HepG2 (cell line): Measurements from ENCODE around the gene GNL2. TPM values are rescaled to one million over a fixed set of nuclear protein-coding genes. Genes with fewer than 3 reads are reported as not detected.
A peak's percentile ranks its signal among the peaks of the same experiment; 100 is the strongest.

ENCODE experiments used
- ATF7 ChIP-seq, 2 experiments: fragments of 450-650 bp in 1 of 2; sonication (generic) in 1 of 2; formaldehyde crosslinking in 1 of 2; IDR thresholded peaks; 2 replicates each; pipeline versions ENCODE4 v1.4.0 to v1.6.1; 2016 to 2020; ENCODE audit warnings: antibody characterized with exemption in 1 of 2, mild to moderate bottlenecking in 1 of 2, missing genetic modification reagents in 1 of 2
- BORCS8-MEF2B ChIP-seq: sonication (generic); formaldehyde crosslinking; IDR thresholded peaks from 2 replicates; pipeline ENCODE4 v1.8.0; 2022; ENCODE audit warnings: mild to moderate bottlenecking, missing genetic modification reagents
- CBX2 ChIP-seq, 2 experiments: fragments of 200-600 bp in 1 of 2; sonication (generic); formaldehyde crosslinking in 1 of 2; IDR thresholded peaks; 2 replicates each; pipeline versions ENCODE4 v1.7.0 to v1.8.1; 2018 to 2022; ENCODE audit warnings: low read depth in 2 of 2, low read length in 1 of 2, mild to moderate bottlenecking in 1 of 2, missing genetic modification reagents in 1 of 2
- DMTF1 ChIP-seq: sonication (generic); formaldehyde crosslinking; IDR thresholded peaks from 2 replicates; pipeline ENCODE4 v1.4.0; 2020; ENCODE audit warnings: mild to moderate bottlenecking, missing genetic modification reagents
- GPN1 ChIP-seq: sonication (generic); formaldehyde crosslinking; IDR thresholded peaks from 2 replicates; pipeline ENCODE4 v1.5.1; 2020; ENCODE audit warnings: missing genetic modification reagents, borderline replicate concordance
- GZF1 ChIP-seq: sonication (generic); formaldehyde crosslinking; IDR thresholded peaks from 2 replicates; pipeline ENCODE4 v1.5.1; 2020; ENCODE audit warnings: mild to moderate bottlenecking, missing genetic modification reagents
- HHEX ChIP-seq: IDR thresholded peaks from 2 replicates; pipeline ENCODE4 v1.6.1; 2016; ENCODE audit warnings: control low read depth
- HOXA9 ChIP-seq: sonication (generic); formaldehyde crosslinking; IDR thresholded peaks from 2 replicates; pipeline ENCODE4 v1.8.1; 2022; ENCODE audit warnings: missing genetic modification reagents, mild to moderate bottlenecking, moderate library complexity, borderline replicate concordance
- JUND ChIP-seq: sonication (generic); formaldehyde crosslinking; IDR thresholded peaks from 2 replicates; pipeline ENCODE4 v1.8.0; 2022; ENCODE audit warnings: mild to moderate bottlenecking, missing genetic modification reagents
- MBNL3 ChIP-seq: fragments of 250-450 bp; sonication (Bioruptor Pico); conservative IDR thresholded peaks from 2 replicates; pipeline ENCODE4 v1.8.0; 2022; ENCODE audit warnings: mild to moderate bottlenecking, inconsistent platforms
- MTF1 ChIP-seq: sonication (generic); formaldehyde crosslinking; IDR thresholded peaks from 2 replicates; pipeline ENCODE4 v1.5.0; 2020; ENCODE audit warnings: missing genetic modification reagents
- REXO4 ChIP-seq: sonication (generic); formaldehyde crosslinking; IDR thresholded peaks from 2 replicates; pipeline ENCODE4 v1.8.0; 2022; ENCODE audit warnings: missing genetic modification reagents, mild to moderate bottlenecking, borderline replicate concordance
- RFXANK ChIP-seq: IDR thresholded peaks from 2 replicates; pipeline ENCODE4 v1.6.1; 2016
- SMAD9 ChIP-seq: sonication (generic); formaldehyde crosslinking; IDR thresholded peaks from 2 replicates; pipeline ENCODE4 v1.5.1; 2020; ENCODE audit warnings: mild to moderate bottlenecking, missing genetic modification reagents
- SNAPC4 ChIP-seq: sonication (generic); formaldehyde crosslinking; IDR thresholded peaks from 2 replicates; pipeline ENCODE4 v1.4.0; 2020; ENCODE audit warnings: mild to moderate bottlenecking, missing genetic modification reagents
- ZBTB8A ChIP-seq: sonication (generic); formaldehyde crosslinking; IDR thresholded peaks from 2 replicates; pipeline ENCODE4 v1.4.0; 2020; ENCODE audit warnings: mild to moderate bottlenecking, low read depth, missing genetic modification reagents, borderline replicate concordance
- ZKSCAN5 ChIP-seq: sonication (generic); formaldehyde crosslinking; IDR thresholded peaks from 2 replicates; pipeline ENCODE4 v1.5.1; 2020; ENCODE audit warnings: mild to moderate bottlenecking, missing genetic modification reagents
- ZNF124 ChIP-seq: sonication (generic); formaldehyde crosslinking; IDR thresholded peaks from 2 replicates; pipeline ENCODE4 v1.4.0; 2020; ENCODE audit warnings: missing genetic modification reagents
- ZNF20 ChIP-seq: sonication (generic); formaldehyde crosslinking; IDR thresholded peaks from 2 replicates; pipeline ENCODE4 v1.4.0; 2020; ENCODE audit warnings: mild to moderate bottlenecking, moderate library complexity, missing genetic modification reagents
- ZNF496 ChIP-seq: sonication (generic); formaldehyde crosslinking; IDR thresholded peaks from 2 replicates; pipeline ENCODE4 v1.8.1; 2023; ENCODE audit warnings: mild to moderate bottlenecking, moderate library complexity, missing genetic modification reagents; ENCODE audit not compliant: insufficient replicate concordance
- ZNF768 ChIP-seq: sonication (generic); formaldehyde crosslinking; IDR thresholded peaks from 2 replicates; pipeline ENCODE4 v1.4.0; 2020; ENCODE audit warnings: missing genetic modification reagents
- ZNF775 ChIP-seq: sonication (generic); formaldehyde crosslinking; IDR thresholded peaks from 2 replicates; pipeline ENCODE4 v1.4.0; 2020; ENCODE audit warnings: missing genetic modification reagents, mild to moderate bottlenecking, moderate library complexity, borderline replicate concordance
- polyA plus RNA-seq, 8 experiments: library from polyadenylated mRNA; depleted of rRNA in 3 of 8; stranded (reverse) in 7 of 8; unstranded in 1 of 8; fragments of >200 nt; fragmentation: Illumina TruSeq in 4 of 8; extraction: Trizol in 4 of 8; gene quantifications; 2 replicates each; pipeline versions ENCODE4 v1.2.1 to v1.2.3, GENCODE V29; 2011 to 2016; ENCODE audit warnings: low read depth in 4 of 8, missing spikeins in 1 of 8, mixed read lengths in 1 of 8; ENCODE audit not compliant: insufficient read depth in 1 of 8
- total RNA-seq, 5 experiments: library from RNA; depleted of rRNA; stranded (reverse); fragments of >200 nt; fragmentation: Illumina TruSeq; extraction: Trizol; gene quantifications; 2 replicates each; pipeline ENCODE4 v1.2.3, GENCODE V29; 2016; ENCODE audit warnings: low read depth in 1 of 5
- TF ChIP-seq, protein P1 (sequence below): sonication (generic); formaldehyde crosslinking; IDR thresholded peaks from 2 replicates; pipeline ENCODE4 v1.4.0; 2020; ENCODE audit warnings: missing genetic modification reagents

Gene GNL2
- total and polyA plus RNA-seq, 2 of the 13 experiments (the other 11 are each of a cell fraction or from before 2014, with no cell fraction given) = 32.1 to 72.1 TPM

GRCh38 chr1:37556712-37557196, 39.0 kb downstream of the GNL2 start, which contains the start of gene DNALI1 (continued):
- TF ChIP-seq ZNF768 (CRISPR knock-in tag) = no peak
- no peak for TF ChIP-seq MBNL3
- TF ChIP-seq REXO4 (CRISPR knock-in tag) = no peak
- no peak for TF ChIP-seq ZBTB8A
- TF ChIP-seq GPN1 = no peak
- TF ChIP-seq HHEX (CRISPR knock-in tag) = no peak
- TF ChIP-seq ZNF124 = no peak
- TF ChIP-seq ZNF20 (CRISPR knock-in tag) = no peak
- no peak for TF ChIP-seq ZNF775
- peak; percentile 17; the same call in 1 of the 2 replicates for TF ChIP-seq BORCS8-MEF2B (CRISPR knock-in tag)
- TF ChIP-seq CBX2 (IDR thresholded peaks at IDR 0.05; ENCODE audit: low read depth, low read length) = no peak
- no peak for TF ChIP-seq CBX2 (CRISPR knock-in tag; IDR thresholded peaks at IDR 0.05; ENCODE audit: low read depth)
- no peak for TF ChIP-seq SNAPC4 (CRISPR knock-in tag)
- TF ChIP-seq, protein P1, sequence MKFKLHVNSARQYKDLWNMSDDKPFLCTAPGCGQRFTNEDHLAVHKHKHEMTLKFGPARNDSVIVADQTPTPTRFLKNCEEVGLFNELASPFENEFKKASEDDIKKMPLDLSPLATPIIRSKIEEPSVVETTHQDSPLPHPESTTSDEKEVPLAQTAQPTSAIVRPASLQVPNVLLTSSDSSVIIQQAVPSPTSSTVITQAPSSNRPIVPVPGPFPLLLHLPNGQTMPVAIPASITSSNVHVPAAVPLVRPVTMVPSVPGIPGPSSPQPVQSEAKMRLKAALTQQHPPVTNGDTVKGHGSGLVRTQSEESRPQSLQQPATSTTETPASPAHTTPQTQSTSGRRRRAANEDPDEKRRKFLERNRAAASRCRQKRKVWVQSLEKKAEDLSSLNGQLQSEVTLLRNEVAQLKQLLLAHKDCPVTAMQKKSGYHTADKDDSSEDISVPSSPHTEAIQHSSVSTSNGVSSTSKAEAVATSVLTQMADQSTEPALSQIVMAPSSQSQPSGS (CRISPR knock-in tag) = no peak
- TF ChIP-seq JUND (CRISPR knock-in tag) = no peak
- TF ChIP-seq SMAD9 = no peak
- TF ChIP-seq ATF7 (IDR thresholded peaks at IDR 0.05) = no peak
- TF ChIP-seq ATF7 (CRISPR knock-in tag; IDR thresholded peaks at IDR 0.05) = no peak
- no peak for TF ChIP-seq ZKSCAN5 (CRISPR knock-in tag)
- no peak for TF ChIP-seq ZNF496 (CRISPR knock-in tag)
- TF ChIP-seq RFXANK (CRISPR knock-in tag) = no peak
- no peak for TF ChIP-seq MTF1 (CRISPR knock-in tag)
- no peak for TF ChIP-seq DMTF1 (CRISPR knock-in tag)
- TF ChIP-seq HOXA9 (CRISPR knock-in tag) = no peak
- TF ChIP-seq GZF1 (CRISPR knock-in tag) = no peak
